ENCODE data around the gene FAM168A. TPM values are rescaled to one million over a fixed set of nuclear protein-coding genes. Genes with fewer than 3 reads are reported as not detected.

FAM168A gene
- 18.0 TPM for total RNA-seq

- DNase-seq (ENCODE audit: low read depth in 2 of 3, low spot score in 2 of 3): peak; percentile 81 to 97 (median 97)
Observed at GRCh38 chr11:73597956-73598718, at the start of gene FAM168A. TSS of gene FAM168A (minus strand) at chr11:73598112. CDS start at chr11:73468474, 129,638 bp downstream.

- peak; percentile 79 to 95 (median 91) for DNase-seq (ENCODE audit: low read depth in 2 of 3, low spot score in 2 of 3)
Observed at GRCh38 chr11:73647459-73648100, 49.7 kb upstream of the FAM168A start.

DNA sequence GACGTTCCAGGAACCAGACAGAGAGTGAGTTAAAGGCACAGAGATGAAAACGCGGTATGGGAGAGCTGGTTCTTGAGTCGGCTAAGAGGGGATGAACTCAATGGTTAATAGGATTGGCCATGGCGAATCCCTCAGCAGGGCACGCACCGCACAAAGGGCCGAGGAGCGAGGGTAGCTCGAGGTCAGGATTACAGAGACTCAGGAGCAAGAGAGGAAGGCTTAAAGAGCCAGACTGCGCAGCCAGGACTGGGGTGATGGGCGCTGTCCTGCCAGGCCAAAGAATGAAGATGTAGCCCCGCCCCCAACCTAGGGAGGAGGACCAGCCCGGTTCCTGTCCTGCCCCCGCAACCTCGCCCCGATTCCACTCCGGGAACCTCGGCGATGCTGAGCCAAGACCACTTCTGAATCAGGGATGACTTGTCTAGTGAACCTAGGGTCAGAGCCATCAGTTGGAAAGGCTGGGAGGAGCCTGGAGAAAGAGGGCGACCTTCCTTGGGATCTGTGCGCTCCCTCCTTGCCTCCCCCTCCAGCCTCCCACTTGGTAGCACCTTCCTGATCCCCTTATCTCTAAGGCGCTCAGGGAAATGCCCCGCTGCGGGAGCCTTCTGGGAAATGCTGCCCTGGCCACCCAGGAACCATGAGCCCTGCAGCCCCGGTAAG, 48.2 kb upstream of the FAM168A start, which contains the start of gene PLEKHB1:
Gene PLEKHB1 (plus strand): TSS at position 610 of the 660 bp plus-strand sequence. CDS start 28 bp downstream, at position 638.
- DNase-seq (ENCODE audit: low read depth in 2 of 3, low spot score in 2 of 3): no peak

DNA sequence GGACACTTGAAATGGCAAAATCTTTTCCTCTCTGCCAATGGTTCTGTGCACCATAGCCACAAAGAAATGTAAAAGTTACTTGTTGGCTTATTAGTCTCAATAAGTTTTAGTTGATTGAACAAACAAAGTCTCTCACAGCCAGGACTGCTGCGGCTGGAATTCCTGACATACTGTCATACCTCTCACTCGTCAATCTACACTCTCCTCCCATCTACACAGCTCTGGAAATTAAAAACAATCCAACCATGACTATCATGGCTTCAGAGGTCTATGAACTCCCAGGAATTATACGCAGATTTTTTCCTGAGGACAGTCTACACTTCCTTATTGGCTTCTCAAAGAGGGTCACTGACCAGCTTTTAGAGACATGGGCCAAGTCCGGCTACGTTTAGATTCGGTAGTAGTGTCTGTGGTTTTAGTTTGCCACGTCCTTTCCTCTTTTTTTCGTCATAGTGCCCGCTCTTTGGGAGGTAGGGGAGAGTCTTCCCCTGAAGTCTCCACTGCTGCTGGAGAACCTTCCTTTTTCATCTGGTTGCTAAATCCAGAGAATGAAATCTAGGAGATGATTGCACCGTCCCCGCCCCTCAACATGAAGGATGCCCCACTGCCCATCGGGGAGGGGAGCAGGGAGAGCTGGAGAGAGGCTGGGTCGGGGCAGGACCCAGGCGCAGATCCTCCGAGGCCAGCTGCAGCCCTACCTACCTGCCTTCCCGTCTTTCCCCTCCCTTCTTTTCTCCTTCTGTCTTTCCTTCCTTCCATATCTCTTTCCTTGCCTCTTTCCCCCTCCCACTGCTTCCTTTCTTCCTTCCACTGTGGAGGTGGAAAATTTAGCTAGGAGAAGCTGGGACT, 47.4 kb upstream of the FAM168A start:
- no peak for DNase-seq (ENCODE audit: low read depth in 2 of 3, low spot score in 2 of 3)

DNA sequence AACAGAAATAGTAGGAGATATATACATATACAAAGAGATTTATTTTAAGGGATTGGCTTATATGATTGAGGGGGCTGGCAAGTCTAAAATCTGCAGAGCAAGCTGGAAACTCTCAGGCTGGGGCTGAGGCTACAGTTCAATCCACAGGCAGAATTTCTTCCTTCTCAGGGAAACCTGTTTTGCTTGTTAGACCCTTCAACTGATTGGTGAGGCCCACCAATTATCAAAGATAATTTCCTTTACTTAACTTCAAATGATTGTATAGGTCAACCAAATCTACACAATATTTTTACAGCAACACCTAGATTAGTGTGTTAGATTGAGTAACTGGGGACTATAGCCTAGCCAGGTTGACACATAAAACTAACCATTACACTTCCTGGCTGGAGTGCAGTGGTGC, 43.8 kb upstream of the FAM168A start:
- no peak for DNase-seq (ENCODE audit: low read depth in 2 of 3, low spot score in 2 of 3)

DNA sequence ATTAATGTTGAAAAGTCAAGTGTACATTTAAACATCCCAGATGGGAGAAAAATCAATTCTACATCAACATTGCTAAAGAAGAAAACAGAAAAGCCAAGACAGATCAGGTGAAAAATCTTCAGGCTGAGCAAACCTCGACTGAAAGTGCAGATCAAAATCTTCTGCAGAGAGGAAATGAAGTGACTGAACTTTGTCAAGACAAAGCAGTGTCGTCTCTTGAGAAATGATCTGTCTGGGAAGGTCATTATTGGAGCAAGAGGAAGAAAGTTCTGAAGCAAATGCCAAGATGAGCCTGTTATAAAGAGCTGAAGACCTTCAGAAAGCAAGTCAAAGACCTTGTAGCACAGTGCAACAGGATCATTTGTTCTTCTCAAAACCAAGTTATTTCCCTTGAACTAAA, 42.7 kb upstream of the FAM168A start:
- no peak for DNase-seq (ENCODE audit: low read depth in 2 of 3, low spot score in 2 of 3)

GRCh38 chr11:73637012-73637411, 39.1 kb upstream of the FAM168A start:
- no peak for DNase-seq (ENCODE audit: low read depth in 2 of 3, low spot score in 2 of 3)

- no peak for DNase-seq (ENCODE audit: low read depth in 2 of 3, low spot score in 2 of 3)
Observed at GRCh38 chr11:73636249-73636648, 38.3 kb upstream of the FAM168A start.

DNA sequence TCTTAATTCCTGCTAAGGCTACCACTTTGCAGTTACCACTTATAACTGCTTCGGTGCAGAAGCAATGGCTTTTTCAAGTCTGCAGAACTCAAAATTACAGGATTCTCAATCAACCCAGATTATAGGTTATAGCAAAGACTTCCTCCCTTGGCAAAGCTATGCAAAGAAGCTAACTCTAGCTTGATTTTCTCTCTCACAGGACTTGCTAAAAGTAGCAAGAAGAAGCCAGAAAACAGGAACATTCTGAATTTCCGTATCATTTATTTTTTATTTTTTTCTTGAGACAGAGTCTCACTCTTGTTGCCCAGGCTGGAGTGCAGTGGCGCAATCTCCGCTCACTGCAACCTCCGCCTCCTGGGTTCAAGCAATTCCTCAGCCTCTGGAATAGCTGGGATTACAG, 37.8 kb upstream of the FAM168A start:
- no peak for DNase-seq (ENCODE audit: low read depth in 2 of 3, low spot score in 2 of 3)

DNA sequence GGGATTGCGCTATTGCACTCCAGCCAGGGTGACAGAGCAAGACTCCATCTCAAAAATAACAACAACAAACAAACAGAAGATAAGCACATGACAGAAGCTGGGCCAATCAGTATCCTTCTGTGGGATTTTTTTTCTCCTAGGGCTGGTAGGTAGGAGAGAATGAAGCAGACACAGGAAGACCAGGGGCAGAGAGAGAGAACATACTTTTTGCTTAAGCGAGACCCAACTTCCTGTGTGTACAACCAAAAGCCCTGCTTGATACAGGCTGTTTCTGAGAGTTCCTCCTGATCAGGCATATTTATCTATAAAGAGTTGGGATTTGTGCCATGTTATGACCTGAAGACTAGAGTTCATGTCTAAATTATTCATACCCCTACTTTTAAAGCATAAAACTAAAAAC, 36.1 kb upstream of the FAM168A start:
- DNase-seq (ENCODE audit: low read depth in 2 of 3, low spot score in 2 of 3): no peak

- no peak for DNase-seq (ENCODE audit: low read depth in 2 of 3, low spot score in 2 of 3)
Observed at GRCh38 chr11:73632996-73633395, 35.1 kb upstream of the FAM168A start.

GRCh38 chr11:73629907-73630306, 32.0 kb upstream of the FAM168A start:
- DNase-seq (ENCODE audit: low read depth in 2 of 3, low spot score in 2 of 3): no peak

GRCh38 chr11:73625696-73626318, 27.9 kb upstream of the FAM168A start:
- DNase-seq (ENCODE audit: low read depth in 2 of 3, low spot score in 2 of 3): peak; percentile 35 to 76 (median 53)

DNA sequence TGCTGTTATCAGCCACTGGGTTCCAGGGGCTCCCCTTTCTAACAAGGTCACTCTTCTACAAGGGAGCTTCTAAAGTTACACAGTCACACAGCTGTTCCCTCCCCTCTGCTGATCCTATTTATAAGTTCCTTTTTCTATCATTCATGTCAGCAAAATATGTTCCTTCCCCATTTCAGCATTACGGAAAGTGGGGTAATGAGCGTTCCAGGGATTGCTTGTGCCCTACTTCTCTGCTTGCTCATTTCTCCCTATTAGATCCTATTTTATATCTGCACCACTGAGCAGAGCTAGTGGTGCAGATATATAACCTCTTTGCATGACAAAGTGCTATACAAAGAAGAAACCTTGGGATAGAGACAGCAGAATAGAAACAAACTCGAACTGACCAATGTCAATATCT, 25.8 kb upstream of the FAM168A start:
- DNase-seq (ENCODE audit: low read depth in 2 of 3, low spot score in 2 of 3): peak in 2 of 3 donors; percentile 32 to 72

DNA sequence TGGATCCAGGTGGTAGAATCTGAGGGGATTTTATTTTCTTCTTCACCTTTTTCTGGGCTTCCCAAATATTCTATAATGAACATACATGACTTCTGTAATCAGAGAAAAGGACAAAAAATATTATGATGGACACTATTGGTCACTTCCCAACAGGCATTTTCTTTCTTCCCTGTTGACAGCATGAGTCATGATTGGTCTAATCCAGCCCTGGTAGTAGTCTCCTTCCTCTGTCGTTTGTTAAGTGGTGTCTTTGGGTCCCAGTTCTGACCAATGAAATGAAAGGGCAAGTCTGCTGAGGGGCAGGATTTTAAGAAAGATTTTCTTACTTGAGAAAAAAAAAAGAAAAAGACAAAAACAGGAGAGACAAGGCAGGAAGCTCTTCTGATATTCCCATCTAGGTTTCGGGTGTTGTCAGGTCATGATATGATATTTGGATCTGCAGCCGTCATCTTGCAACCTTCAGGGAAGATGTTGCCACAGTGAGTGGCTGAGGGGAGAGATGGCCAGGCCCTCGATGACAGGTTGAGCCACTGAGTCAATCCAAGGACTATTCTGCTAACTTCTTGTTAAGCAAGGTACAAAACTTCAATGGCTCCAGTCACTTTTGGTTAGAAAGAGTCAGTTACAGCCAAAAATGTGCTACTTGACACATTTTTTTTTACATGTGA, 25.1 kb upstream of the FAM168A start:
- no peak for DNase-seq (ENCODE audit: low read depth in 2 of 3, low spot score in 2 of 3)

GRCh38 chr11:73614591-73614990, 16.7 kb upstream of the FAM168A start:
- no peak for DNase-seq (ENCODE audit: low read depth in 2 of 3, low spot score in 2 of 3)

DNA sequence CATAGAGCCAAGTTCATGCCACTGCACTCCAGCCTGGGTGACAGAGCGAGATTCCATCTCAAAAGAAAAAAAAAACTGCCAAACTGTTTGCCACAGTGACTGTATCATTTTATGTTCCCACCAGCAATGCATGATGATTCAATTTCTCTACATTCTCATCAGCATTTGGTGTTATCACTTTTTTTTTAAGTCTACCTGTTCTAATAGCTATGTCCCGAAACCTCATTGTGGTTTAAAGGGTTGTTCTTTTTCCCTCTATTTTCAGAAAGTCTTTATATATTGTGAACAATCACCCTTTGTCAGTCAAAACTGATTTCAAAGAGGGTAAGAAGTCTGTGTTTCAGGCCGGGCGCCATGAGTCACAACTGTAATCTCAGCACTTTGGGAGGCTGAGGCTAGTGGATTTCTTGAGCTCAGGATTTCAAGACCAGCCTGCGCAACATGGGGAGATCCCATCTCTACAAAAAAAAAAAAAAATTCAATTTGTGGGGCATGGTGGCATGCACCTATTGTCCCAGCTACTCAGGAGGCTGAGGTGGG, 14.8 kb upstream of the FAM168A start:
- DNase-seq (ENCODE audit: low read depth in 2 of 3, low spot score in 2 of 3): no peak

DNA sequence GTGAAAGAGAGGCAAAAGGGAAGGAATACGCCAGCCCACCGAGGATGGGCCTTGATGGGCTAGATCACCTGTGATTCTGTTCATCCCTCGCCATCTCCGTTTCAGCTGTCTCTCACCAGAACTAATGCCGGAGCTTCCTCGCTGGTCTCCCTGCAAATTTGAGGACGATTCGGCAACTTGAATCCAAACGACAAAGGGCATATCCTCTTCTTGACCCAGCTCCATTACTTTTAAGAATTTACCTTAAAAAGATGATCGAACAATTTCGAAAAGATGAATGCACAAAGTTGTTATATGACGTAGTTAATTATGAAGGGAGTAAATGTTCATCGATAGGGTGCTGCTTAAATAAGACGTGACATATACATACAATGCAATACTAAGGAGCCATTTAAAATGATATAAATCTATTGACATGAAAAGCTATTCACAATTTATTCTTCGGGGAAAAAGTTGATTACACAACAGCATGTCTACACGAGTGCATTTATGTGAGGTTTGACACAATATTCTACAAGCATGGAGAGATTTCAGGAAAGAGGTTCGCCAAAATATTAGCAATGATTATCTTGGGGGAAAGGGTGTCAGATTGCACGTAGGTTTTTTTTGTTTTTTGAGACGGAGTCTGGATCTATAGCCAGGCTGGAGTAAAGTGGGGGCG, 937 bp upstream of the FAM168A start:
- DNase-seq (ENCODE audit: low read depth in 2 of 3, low spot score in 2 of 3): no peak
